Fibroblast of lung (primary cell): Measurements from ENCODE around the gene TMEM37. TPM values are rescaled to one million over a fixed set of nuclear protein-coding genes. Genes with fewer than 3 reads are reported as not detected.

Experiments used
- DNase-seq, 2 donors: peaks; one replicate each; pipeline versions ENCODE4 v3.0.0 to v3.0.0-alpha.2; 2010; ENCODE audit warnings: low read depth in 2 of 2
- H2AFZ ChIP-seq: 2 replicates; pipeline ENCODE4 v1.5.1; 2012; ENCODE audit warnings: low read length, control low read depth, inconsistent platforms
- H3K27ac ChIP-seq: 2 replicates; pipeline ENCODE4 v1.5.1; 2011; ENCODE audit warnings: low read length, control low read depth; ENCODE audit not compliant: insufficient read depth
- H3K27me3 ChIP-seq: 2 replicates; pipeline ENCODE4 v1.5.1; 2011; ENCODE audit warnings: mild to moderate bottlenecking, low read length; ENCODE audit not compliant: control insufficient read depth, insufficient read depth
- H3K36me3 ChIP-seq: 2 replicates; pipeline ENCODE4 v1.5.1; 2011; ENCODE audit warnings: low read length; ENCODE audit not compliant: control insufficient read depth, insufficient read depth
- H3K4me1 ChIP-seq: 2 replicates; pipeline ENCODE4 v1.5.1; 2011; ENCODE audit warnings: low read length; ENCODE audit not compliant: control insufficient read depth, insufficient read depth; ENCODE audit errors: extremely low read depth
- H3K4me2 ChIP-seq: 2 replicates; pipeline ENCODE4 v1.5.1; 2011; ENCODE audit warnings: low read length, control low read depth; ENCODE audit not compliant: insufficient read depth; ENCODE audit errors: extremely low read depth
- H3K4me3 ChIP-seq, 4 experiments: fragments of 200-600 bp in 1 of 4; sonication (generic) in 1 of 4; replicated peaks in 1 of 4; 2 replicates each; pipeline ENCODE4 v1.5.1; 2011 to 2016; ENCODE audit warnings: low read length in 4 of 4, low read depth in 3 of 4, mild to moderate bottlenecking in 3 of 4, control low read depth in 2 of 4, inconsistent platforms in 1 of 4, mixed read lengths in 1 of 4; ENCODE audit not compliant: insufficient read depth in 1 of 4; ENCODE audit errors: control extremely low read depth in 1 of 4
- H3K79me2 ChIP-seq: 2 replicates; pipeline ENCODE4 v1.5.1; 2012; ENCODE audit warnings: mild to moderate bottlenecking, low read length, inconsistent platforms; ENCODE audit not compliant: control insufficient read depth, insufficient read depth
- H3K9ac ChIP-seq: 2 replicates; pipeline ENCODE4 v1.5.1; 2011; ENCODE audit warnings: mild to moderate bottlenecking, low read length, control low read depth; ENCODE audit not compliant: insufficient read depth
- H3K9me3 ChIP-seq: 2 replicates; pipeline ENCODE4 v1.5.1; 2012; ENCODE audit warnings: low read depth, low read length; ENCODE audit not compliant: control insufficient read depth, insufficient read depth
- H4K20me1 ChIP-seq: 2 replicates; pipeline ENCODE4 v1.5.1; 2011; ENCODE audit warnings: low read length; ENCODE audit not compliant: control insufficient read depth, insufficient read depth; ENCODE audit errors: extremely low read depth
- CTCF ChIP-seq, 2 donors: IDR thresholded peaks in 1 of 2; conservative IDR thresholded peaks in 1 of 2; 1 replicate in 1 of 2; 2 replicates in 1 of 2; pipeline ENCODE4 v1.5.1; 2011 to 2012; ENCODE audit warnings: low read length in 2 of 2, control low read depth in 1 of 2, inconsistent platforms in 1 of 2, low read depth in 1 of 2, mild to moderate bottlenecking in 1 of 2
- EZH2 ChIP-seq: IDR thresholded peaks from 2 replicates; pipeline ENCODE4 v1.5.1; 2012; ENCODE audit warnings: low read length, control low read depth, mild to moderate bottlenecking; ENCODE audit errors: missing control alignments
- polyA plus RNA-seq, 2 donors: library from polyadenylated mRNA; depleted of rRNA in 1 of 2; stranded (reverse) in 1 of 2; unstranded in 1 of 2; fragments of >200 nt; gene quantifications; 2 replicates each; pipeline ENCODE4 v1.2.1, GENCODE V29; 2011 to 2012; ENCODE audit warnings: missing spikeins in 1 of 2
- total RNA-seq: library from RNA; depleted of rRNA; stranded (reverse); fragments of >200 nt; gene quantifications from 2 replicates; pipeline ENCODE4 v1.2.1, GENCODE V29; 2014

TMEM37 gene
- total and polyA plus RNA-seq, 2 donors (not counting 1 experiment from before 2014, with no cell fraction given) = 0.50 to 0.99 TPM

- no peaks in the 10 kb centered on the region for H3K9me3 ChIP-seq
- H3K9ac ChIP-seq = no peak overlapping the region
- no peak for DNase-seq
- H3K4me2 ChIP-seq = no peak overlapping the region
- no peak for TF ChIP-seq EZH2
- TF ChIP-seq CTCF (conservative IDR thresholded peaks at IDR 0.05 in 1 of 2, IDR thresholded peaks at IDR 0.05 in 1 of 2; ENCODE audit: low read depth in 1 of 2, low read length in 2 of 2) = no peak
- H3K27ac ChIP-seq = no peak overlapping the region
- no peaks in the 10 kb centered on the region for H3K27me3 ChIP-seq
- H3K79me2 ChIP-seq = no peaks in the 10 kb centered on the region
- no peaks in the 10 kb centered on the region for H3K4me1 ChIP-seq
- H3K4me3 ChIP-seq = no peak overlapping the region
- no peak overlapping the region for H2AFZ ChIP-seq
- H4K20me1 ChIP-seq = no peaks in the 10 kb centered on the region
- H3K36me3 ChIP-seq = no peaks in the 10 kb centered on the region
Measured at GRCh38 chr2:119481501-119482455, 50.1 kb downstream of the TMEM37 start.

GRCh38 chr2:119482481-119483394, 51.1 kb downstream of the TMEM37 start:
- no peak overlapping the region for H3K27ac ChIP-seq
- no peak overlapping the region for H3K9ac ChIP-seq
- no peaks in the 10 kb centered on the region for H3K79me2 ChIP-seq
- H2AFZ ChIP-seq = no peak overlapping the region
- no peak overlapping the region for H3K4me2 ChIP-seq
- no peaks in the 10 kb centered on the region for H3K4me1 ChIP-seq
- TF ChIP-seq CTCF (conservative IDR thresholded peaks at IDR 0.05 in 1 of 2, IDR thresholded peaks at IDR 0.05 in 1 of 2; ENCODE audit: low read depth in 1 of 2, low read length in 2 of 2) = no peak
- TF ChIP-seq EZH2 = no peak
- H3K27me3 ChIP-seq = no peaks in the 10 kb centered on the region
- H4K20me1 ChIP-seq = no peaks in the 10 kb centered on the region
- H3K36me3 ChIP-seq = no peaks in the 10 kb centered on the region
- no peak overlapping the region for H3K4me3 ChIP-seq
- H3K9me3 ChIP-seq = no peaks in the 10 kb centered on the region
- DNase-seq = no peak

GRCh38 chr2:119483395-119483753, 51.7 kb downstream of the TMEM37 start:
- Histone ChIP-seq H3K27me3 (no peaks in the 10 kb centered on the region), H3K9me3 (no peaks in the 10 kb centered on the region), H3K4me1 (no peaks in the 10 kb centered on the region), H3K4me3 (no peak overlapping the region), H3K36me3 (no peaks in the 10 kb centered on the region), H3K27ac (no peak overlapping the region), H3K4me2 (no peak overlapping the region), H4K20me1 (no peaks in the 10 kb centered on the region), H3K9ac (no peak overlapping the region), H3K79me2 (no peaks in the 10 kb centered on the region), H2AFZ (no peak overlapping the region)
- no peak for DNase-seq
- TF ChIP-seq EZH2 (no peak), CTCF (conservative IDR thresholded peaks at IDR 0.05 in 1 of 2, IDR thresholded peaks at IDR 0.05 in 1 of 2; ENCODE audit: low read depth in 1 of 2, low read length in 2 of 2) (no peak)
